Right atrium auricular region (tissue), 2 donors: ENCODE results near the gene ZBED4. TPM values are rescaled to one million over a fixed set of nuclear protein-coding genes. Genes with fewer than 3 reads are reported as not detected.

Experiments used
- DNase-seq: peaks from one replicate; pipeline ENCODE4 v3.0.0-alpha.2; 2019; ENCODE audit warnings: low spot score
- H3K27ac ChIP-seq, 2 donors: fragments of 200-600 bp; sonication (generic); 1 replicate in 1 of 2; 2 replicates in 1 of 2; pipeline ENCODE4 v1.5.1; 2016 to 2019
- H3K27me3 ChIP-seq, 2 donors: fragments of 200-600 bp; sonication (generic); one replicate each; pipeline versions ENCODE4 v1.5.1 to v1.6.0; 2017 to 2019
- H3K36me3 ChIP-seq: fragments of 200-600 bp; sonication (generic); one replicate; pipeline ENCODE4 v1.5.1; 2016
- H3K4me1 ChIP-seq, 2 donors: fragments of 200-600 bp; sonication (generic); one replicate each; pipeline versions ENCODE4 v1.5.1 to v1.6.0; 2017 to 2019
- H3K4me3 ChIP-seq, 2 donors: fragments of 200-600 bp; sonication (generic); 1 replicate in 1 of 2; 2 replicates in 1 of 2; pipeline ENCODE4 v1.5.1; 2017 to 2019; ENCODE audit warnings: mild to moderate bottlenecking in 1 of 2, moderate library complexity in 1 of 2
- H3K9me3 ChIP-seq, 2 donors: fragments of 200-600 bp; sonication (generic); one replicate each; pipeline ENCODE4 v1.5.1; 2019
- total RNA-seq, 2 donors: library from RNA; depleted of rRNA; stranded (reverse); fragments of >200 nt; gene quantifications; one replicate each; pipeline ENCODE4 v1.1.0, GENCODE V29; 2016
- TF ChIP-seq, protein P1 (sequence below), 2 donors: fragments of 200-600 bp; sonication (generic); IDR thresholded peaks; one replicate each; pipeline ENCODE4 v1.5.1; 2019; ENCODE audit warnings: antibody characterized with exemption in 2 of 2

The ZBED4 gene
- total RNA-seq, 2 donors from 2014 or later, result 3.7 to 6.6 TPM

- H3K36me3 ChIP-seq, result peaks cover 30% of the 10 kb centered on the region
- H3K27me3 ChIP-seq, result no peaks in the 10 kb centered on the region
- DNase-seq, result no peak
- no peaks in the 10 kb centered on the region for H3K9me3 ChIP-seq
- TF ChIP-seq, protein P1, sequence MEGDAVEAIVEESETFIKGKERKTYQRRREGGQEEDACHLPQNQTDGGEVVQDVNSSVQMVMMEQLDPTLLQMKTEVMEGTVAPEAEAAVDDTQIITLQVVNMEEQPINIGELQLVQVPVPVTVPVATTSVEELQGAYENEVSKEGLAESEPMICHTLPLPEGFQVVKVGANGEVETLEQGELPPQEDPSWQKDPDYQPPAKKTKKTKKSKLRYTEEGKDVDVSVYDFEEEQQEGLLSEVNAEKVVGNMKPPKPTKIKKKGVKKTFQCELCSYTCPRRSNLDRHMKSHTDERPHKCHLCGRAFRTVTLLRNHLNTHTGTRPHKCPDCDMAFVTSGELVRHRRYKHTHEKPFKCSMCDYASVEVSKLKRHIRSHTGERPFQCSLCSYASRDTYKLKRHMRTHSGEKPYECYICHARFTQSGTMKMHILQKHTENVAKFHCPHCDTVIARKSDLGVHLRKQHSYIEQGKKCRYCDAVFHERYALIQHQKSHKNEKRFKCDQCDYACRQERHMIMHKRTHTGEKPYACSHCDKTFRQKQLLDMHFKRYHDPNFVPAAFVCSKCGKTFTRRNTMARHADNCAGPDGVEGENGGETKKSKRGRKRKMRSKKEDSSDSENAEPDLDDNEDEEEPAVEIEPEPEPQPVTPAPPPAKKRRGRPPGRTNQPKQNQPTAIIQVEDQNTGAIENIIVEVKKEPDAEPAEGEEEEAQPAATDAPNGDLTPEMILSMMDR (IDR thresholded peaks at IDR 0.05), result no peak
- H3K4me1 ChIP-seq, result no peaks in the 10 kb centered on the region
- no peak overlapping the region for H3K27ac ChIP-seq
- no peak overlapping the region for H3K4me3 ChIP-seq
These were observed 32.9 kb downstream of the ZBED4 start for GRCh38 chr22:49886346-49887063.

- no peaks in the 10 kb centered on the region for H3K4me1 ChIP-seq
- H3K27me3 ChIP-seq, result no peaks in the 10 kb centered on the region
- no peaks in the 10 kb centered on the region for H3K9me3 ChIP-seq
- H3K4me3 ChIP-seq, result no peak overlapping the region
- H3K36me3 ChIP-seq, result peaks cover 30% of the 10 kb centered on the region
- DNase-seq, result no peak
- no peak overlapping the region for H3K27ac ChIP-seq
- TF ChIP-seq, protein P1 (IDR thresholded peaks at IDR 0.05), result no peak
These were observed 33.4 kb downstream of the ZBED4 start for GRCh38 chr22:49887064-49887451.

DNA sequence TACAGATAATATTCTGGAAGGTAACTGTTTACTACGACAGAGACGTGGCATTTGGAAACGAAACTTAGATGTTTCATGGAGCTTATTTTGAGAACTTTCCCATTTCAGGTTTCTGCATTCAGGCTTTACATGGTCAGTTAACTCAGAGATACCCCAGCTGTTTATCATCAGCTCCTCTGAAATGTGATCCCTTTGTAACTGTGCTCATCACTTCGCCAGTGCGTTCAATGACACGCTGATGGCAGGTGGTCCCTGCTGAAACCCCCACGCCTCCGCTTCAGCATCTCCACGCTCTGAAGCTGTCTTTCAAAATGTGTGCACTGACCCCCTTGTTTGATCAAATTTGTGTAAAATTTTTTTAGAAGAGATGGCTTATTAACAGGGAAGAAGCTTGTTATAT is 34.1 kb downstream of the ZBED4 start:
- TF ChIP-seq, protein P1 (IDR thresholded peaks at IDR 0.05), result no peak
- no peak overlapping the region for H3K4me3 ChIP-seq
- no peaks in the 10 kb centered on the region for H3K4me1 ChIP-seq
- no peaks in the 10 kb centered on the region for H3K9me3 ChIP-seq
- no peak for DNase-seq
- peaks cover 30% of the 10 kb centered on the region for H3K36me3 ChIP-seq
- H3K27ac ChIP-seq, result no peak overlapping the region
- no peaks in the 10 kb centered on the region for H3K27me3 ChIP-seq

DNA sequence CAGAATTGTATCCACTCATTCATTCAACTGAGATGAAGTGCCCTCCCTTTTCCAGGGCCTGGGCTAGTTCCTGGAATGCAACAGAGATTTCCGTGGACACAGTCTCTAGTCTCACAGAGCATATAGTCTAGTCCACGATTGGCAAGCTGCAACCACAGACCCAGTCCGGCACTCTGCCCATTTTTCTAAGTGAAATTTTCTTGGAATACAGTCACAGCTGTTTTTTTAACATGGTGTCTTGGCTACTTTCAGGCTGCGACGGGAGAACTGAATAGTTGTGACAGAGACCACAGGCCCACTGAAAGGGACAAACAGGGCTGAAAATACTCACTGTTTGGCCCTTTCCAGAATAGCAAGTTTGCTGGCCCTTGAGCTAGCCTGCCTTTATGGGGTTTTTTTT is 35.4 kb downstream of the ZBED4 start:
- H3K36me3 ChIP-seq, result peaks cover 26% of the 10 kb centered on the region
- no peak overlapping the region for H3K4me3 ChIP-seq
- H3K27me3 ChIP-seq, result no peaks in the 10 kb centered on the region
- H3K4me1 ChIP-seq, result no peaks in the 10 kb centered on the region
- TF ChIP-seq, protein P1 (IDR thresholded peaks at IDR 0.05), result no peak
- H3K27ac ChIP-seq, result no peak overlapping the region
- DNase-seq, result no peak
- peaks cover 0 to 2% of the 10 kb centered on the region in 2 donors for H3K9me3 ChIP-seq

- Histone ChIP-seq H3K27me3 (no peaks in the 10 kb centered on the region), H3K4me3 (no peak overlapping the region), H3K36me3 (no peaks in the 10 kb centered on the region), H3K4me1 (no peaks in the 10 kb centered on the region), H3K9me3 (peaks cover 0 to 7% of the 10 kb centered on the region in 2 donors), H3K27ac (no peak overlapping the region)
- no peak for DNase-seq
- TF ChIP-seq, protein P1 (IDR thresholded peaks at IDR 0.05), result no peak
These were observed 38.7 kb downstream of the ZBED4 start for GRCh38 chr22:49892226-49892899.
